M059J (cell line): ENCODE results near the gene BRPF1. TPM values are rescaled to one million over a fixed set of nuclear protein-coding genes. Genes with fewer than 3 reads are reported as not detected.

Experiments used
- DNase-seq: peaks from one replicate; pipeline ENCODE4 v3.0.0-alpha.2; 2012; ENCODE audit warnings: low read depth
- total RNA-seq: library from RNA; depleted of rRNA; stranded (reverse); fragments of >200 nt; shearing (Covaris generic); gene quantifications from 2 replicates; pipeline ENCODE4 v1.2.3, GENCODE V29; 2014

BRPF1 gene
- total RNA-seq, 1 experiment from 2014 or later: 14.0 TPM

DNA sequence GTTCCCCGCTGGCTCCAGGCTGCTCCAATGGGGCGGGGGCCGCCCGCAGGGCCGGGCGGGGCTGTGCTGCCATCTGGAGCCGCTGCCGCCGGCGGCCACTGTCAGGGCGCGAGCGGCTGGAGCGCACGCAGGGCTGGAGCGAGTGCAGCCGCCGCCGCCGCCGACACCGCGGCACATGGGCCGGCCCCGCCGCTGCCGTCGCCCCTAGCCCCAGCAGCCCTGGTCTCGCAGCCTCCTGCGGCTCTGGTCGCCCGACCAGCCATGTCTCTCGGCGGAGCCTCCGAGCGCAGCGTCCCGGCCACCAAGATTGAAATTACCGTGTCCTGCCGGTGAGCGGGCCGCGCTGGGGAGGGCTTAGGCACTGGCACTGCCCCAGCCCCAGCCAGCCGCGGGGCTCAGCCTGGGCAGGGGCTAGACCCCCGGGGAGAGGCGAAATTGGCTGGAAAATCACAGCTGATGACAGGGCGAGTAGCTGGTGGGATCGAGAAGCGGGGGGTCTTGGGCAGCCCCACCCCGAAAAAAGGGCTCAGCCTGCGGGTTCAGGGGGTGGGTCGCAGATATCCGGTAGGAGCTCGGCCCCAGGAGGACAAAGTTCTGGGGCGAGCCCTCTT, 27.7 kb upstream of the BRPF1 start, which contains the start of gene CPNE9:
CPNE9 (plus strand) TSS at position 98 of the 611 bp plus-strand sequence; CDS start at position 262, 164 bp downstream.
- no peak for DNase-seq

GRCh38 chr3:9704347-9705322, 26.9 kb upstream of the BRPF1 start:
- DNase-seq: peak; percentile 21

DNA sequence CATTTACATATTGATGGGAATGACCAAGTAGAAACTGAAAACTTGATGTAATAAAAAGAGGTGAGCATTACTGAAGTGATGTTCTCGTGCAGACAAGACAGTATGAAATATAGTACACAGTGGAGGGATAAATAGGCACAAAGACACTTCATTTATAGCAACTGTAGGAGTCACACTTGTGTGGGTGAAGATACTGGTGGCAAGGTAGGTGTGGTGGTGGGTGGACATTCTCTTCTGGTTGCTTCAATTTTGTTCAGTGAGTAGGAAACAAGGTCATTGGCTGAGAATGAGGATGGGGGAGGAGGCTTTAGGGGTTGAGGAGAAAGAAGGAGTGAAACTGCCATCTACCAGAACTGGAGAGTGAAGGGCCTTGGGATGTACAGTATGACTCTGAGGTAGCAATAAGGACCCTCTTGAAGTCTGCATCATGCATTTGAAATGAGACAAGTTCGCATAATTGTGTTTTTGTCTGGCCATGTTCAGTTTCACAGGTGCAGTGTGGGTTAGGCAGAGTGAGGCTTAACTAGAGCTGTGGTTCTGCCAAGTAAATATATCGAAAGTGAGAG, 21.3 kb upstream of the BRPF1 start:
- DNase-seq: no peak

DNA sequence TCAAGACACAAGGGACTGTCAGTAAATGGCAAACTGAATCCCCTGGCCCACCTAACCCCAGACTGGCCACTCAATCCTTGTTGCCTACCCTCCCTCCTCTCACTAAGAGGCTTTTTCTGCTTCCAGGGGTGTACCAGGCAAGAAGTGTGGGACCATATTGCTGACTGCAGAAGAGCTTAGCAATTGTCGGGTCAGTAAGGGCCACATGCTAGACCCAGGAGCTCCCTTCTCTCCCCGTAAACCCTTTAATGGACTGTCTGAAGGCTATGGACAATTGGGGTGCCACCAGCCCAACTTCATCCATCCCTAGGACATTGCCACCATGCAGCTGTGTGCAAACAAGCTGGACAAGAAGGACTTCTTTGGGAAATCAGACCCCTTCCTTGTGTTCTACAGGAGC, 19.1 kb upstream of the BRPF1 start:
- DNase-seq: no peak

DNA sequence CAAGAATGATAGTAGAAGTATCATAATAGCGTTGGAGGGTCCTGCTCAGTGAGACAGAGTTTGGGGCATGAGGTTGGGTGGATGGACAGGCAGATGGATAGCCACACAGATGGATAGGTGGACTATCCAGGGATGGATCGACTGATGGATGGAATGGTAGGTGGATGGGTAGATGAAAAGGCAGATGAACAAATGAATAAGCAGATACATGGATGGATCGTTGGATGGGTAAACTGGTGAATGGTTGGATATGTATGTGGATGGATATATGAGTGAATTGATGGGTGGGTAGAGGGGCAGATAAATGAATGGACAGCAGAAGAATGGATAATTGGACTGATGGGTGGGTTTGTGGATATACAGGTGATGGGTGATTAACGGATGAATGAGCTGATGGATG, 18.4 kb upstream of the BRPF1 start:
- DNase-seq: no peak

DNA sequence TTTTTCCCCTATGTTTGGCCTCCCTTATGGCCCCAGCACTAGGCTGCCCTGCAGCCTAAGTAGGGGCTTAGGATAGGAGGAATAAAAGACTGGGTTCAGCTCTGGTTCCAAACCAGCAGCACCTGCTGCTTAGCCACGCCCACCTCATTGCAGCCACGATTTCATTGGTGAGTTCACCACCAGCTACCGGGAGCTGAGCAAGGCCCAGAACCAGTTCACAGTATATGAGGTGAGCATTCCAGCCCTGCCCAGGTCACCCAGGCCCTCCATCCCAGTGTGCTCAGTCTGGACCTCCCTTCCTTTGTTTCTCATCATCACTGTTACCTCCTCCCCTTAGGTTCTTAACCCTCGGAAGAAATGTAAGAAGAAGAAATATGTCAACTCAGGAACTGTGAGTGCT, 16.4 kb upstream of the BRPF1 start:
- DNase-seq: no peak

- peak; percentile 88 for DNase-seq
Measured at GRCh38 chr3:9715764-9716437, 15.6 kb upstream of the BRPF1 start.

DNA sequence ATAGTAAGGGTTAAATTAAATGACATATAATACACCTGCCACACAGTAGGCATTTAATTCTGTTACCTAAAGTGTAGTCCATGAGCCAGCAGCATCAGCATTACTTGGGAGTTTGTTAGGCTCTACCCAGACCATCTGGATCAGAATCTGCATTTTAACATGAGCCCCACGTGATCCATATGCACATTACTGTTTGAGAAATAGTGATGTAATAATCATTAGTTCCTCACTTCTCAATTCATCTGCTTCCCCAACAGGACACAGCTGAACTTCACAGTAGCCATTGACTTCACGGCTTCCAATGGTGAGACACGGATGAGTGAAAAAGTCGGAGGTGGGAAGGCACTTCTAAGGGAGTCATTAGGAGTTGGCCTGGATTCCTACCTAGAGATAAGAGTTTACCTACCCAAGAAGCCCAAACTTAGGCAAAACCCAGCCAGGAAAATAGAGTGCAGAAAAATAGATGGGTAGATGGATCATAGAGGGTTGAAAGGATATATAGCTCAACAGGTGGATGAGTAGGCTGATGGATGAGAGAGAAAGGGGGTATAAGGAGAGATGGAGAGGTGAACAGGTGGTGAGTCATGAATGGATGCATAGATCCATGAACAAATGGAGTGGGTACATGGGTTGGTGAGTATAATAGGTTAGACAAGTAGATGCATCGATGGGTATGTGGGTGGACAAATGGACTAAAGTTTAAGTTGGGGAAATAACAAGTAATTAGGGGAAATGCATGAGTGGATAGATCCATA, 14.6 kb upstream of the BRPF1 start:
- no peak for DNase-seq

DNA sequence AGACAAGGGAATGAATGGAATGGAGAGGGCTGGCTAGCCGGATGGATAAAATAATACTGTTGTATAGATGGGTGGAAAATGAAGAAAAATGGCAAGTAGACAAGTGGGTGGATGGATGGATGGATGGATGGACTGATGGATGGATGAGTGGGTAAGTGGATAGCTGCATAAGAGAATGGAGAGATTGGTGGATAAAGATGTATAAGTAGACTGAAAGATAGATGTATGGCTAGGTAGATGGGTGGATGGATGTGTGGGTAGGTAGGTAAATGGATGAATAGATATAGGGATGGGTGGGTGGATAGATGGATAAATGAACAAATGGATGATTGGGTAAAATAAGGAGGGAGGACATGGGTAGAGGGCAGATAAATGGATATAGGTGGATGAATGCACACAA, 14.0 kb upstream of the BRPF1 start:
- DNase-seq: no peak

- no peak for DNase-seq
Measured at GRCh38 chr3:9718118-9718517, 13.4 kb upstream of the BRPF1 start.

GRCh38 chr3:9721015-9721699, 10.4 kb upstream of the BRPF1 start:
- no peak for DNase-seq

DNA sequence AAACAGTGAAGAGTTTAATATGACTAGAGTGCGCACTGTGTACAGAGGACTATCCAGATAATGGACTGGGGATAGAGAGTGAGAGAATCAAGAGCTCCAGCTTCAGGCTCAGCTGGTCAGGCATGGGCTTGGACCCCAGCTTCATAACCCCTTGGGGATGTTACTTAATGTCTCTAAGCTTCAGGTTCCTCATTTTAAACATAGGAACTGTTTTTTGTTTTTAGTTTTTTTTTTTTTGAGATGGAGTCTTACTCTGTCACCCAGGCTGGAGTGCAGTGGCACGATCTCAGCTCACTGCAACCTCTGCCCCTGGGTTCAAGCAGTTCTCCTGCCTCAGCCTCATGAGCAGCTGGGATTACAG, 9.9 kb upstream of the BRPF1 start:
- no peak for DNase-seq

GRCh38 chr3:9725775-9726515, 5.6 kb upstream of the BRPF1 start:
- DNase-seq: no peak

- DNase-seq: no peak
Measured at GRCh38 chr3:9727041-9727595, 4.4 kb upstream of the BRPF1 start.

GRCh38 chr3:9727743-9728142, 3.8 kb upstream of the BRPF1 start:
- DNase-seq: peak; percentile 40

DNA sequence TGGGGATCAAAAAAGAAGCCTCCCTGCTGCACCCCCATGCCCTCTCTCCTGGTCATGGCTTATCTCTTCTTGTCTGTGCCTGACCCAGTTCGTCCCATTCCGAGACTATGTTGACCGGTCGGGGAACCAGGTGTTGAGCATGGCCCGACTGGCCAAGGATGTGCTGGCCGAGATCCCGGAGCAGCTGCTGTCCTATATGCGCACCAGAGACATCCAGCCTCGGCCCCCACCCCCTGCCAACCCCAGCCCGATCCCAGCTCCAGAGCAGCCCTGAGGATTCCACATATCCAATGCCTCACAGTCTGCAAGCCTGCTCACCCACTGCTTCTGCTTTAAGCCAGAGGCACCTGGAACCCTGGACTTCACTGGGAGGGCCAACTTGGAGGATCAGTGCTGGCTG, 2.1 kb upstream of the BRPF1 start:
- DNase-seq: no peak

DNA sequence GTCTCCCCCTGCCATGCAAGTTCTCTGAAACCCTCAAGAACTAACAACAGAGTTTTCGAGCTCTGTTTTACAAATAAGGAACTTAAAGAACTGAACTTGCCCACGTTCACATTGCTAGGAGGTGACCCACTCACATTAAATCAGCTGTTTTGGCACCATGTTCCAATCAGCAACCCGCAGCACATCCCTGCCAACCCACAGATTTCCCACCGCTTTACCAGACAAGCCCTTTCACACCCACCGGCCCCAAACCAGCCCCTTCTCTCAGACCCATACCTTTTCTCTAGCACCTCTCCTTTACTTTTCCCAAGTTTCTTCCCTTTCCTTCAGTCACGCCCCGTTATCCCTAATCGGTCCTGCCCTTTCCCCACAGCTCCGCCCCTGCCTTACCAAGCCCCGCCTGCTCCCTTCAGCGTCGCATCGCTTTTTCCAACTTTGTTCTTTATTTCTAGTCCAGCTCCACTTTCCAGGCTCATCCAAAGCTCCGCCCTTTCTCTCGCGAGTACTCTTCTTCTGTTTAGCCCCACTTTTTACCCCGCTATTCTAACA, 804 bp upstream of the BRPF1 start:
- no peak for DNase-seq

DNA sequence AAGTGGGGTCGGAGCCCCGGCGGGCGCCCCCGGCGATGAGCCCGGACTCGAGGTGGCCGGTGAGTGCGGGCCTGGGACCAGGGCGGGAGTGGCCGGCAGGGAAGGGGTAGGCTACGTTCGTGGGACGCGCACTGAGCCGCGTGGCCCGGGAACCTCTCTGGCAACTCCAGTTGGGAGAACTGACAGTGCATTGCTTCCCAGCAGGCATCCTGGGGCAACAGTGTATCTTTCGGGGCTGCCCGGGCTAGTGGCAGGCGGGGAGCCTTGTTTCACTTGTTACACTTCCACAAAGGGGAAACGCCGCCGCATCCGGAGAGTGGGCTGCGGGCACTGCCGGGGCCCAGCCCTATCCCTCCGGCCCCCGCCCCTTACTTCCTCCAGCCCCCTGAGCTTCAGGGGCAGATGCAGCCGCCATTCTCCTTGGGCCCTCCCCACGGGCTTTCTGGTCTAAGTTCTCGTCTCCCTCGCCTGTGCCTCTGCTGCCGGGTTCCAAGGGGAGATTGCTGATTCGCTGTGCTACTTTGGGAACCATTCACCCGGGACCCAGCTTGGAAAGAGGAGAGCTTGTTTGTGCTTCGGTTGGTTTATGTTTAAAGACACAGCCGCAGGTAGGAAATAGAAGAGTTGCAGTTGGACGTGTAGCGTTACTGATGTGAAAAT, 675 bp downstream of the BRPF1 start:
- DNase-seq: no peak

DNA sequence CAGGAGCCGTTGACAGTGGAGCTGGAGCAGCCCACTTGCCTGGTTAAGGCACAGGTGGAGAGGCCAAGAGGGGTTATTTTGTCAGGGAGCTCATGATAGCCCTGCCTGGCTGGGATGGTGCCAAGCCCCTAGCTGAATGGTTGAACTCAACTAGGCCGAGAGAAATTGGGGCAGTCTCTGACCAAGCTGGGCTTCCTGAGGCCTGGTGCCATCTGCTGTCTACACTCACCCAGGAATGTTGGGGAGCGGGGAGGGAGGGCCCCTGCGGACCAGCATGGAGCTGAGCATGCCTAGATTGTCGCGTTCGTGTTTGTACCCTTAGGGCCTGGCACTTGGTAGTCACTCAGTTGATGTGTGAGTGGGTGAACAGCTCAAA, 1.2 kb downstream of the BRPF1 start:
- peak; percentile 31 for DNase-seq
